ENCODE data around the gene TSPEAR. TPM values are rescaled to one million over a fixed set of nuclear protein-coding genes. Genes with fewer than 3 reads are reported as not detected.

Gene TSPEAR
- total RNA-seq, 1 experiment from 2014 or later: not detected

GRCh38 chr21:44654576-44655175, 56.7 kb downstream of the TSPEAR start, which contains the start of gene KRTAP12-4:
Gene KRTAP12-4 (minus strand): TSS chr21:44654659. CDS start chr21:44654614, 45 bp downstream.
- Mint-ChIP-seq H3K9me3 (ENCODE audit: low read depth, unreplicated experiment) (no peaks in the 10 kb centered on the region), H3K4me1 (ENCODE audit: low read depth, unreplicated experiment) (no peaks in the 10 kb centered on the region), H3K27me3 (ENCODE audit: unreplicated experiment) (peaks cover 89% of the 10 kb centered on the region), H3K27ac (ENCODE audit: unreplicated experiment) (no peak within 1 kb of the TSS), H3K4me3 (ENCODE audit: low read depth, unreplicated experiment) (no peak within 1 kb of the TSS), H3K36me3 (ENCODE audit: insufficient read depth, unreplicated experiment) (peaks cover 3% of the 10 kb centered on the region)
- TF ChIP-seq CTCF (IDR thresholded peaks at IDR 0.05; ENCODE audit: unreplicated experiment): no peak
- intact Hi-C loops (cut with micrococcal nuclease; ENCODE audit: unreplicated experiment): no loop called here
- no TSS peak for BruUV-seq (replicated peaks)
- CTCF ChIA-PET: no interaction called here
- no peak for DNase-seq

GRCh38 chr21:44653656-44654575, 57.5 kb downstream of the TSPEAR start:
- Mint-ChIP-seq H3K4me3 (ENCODE audit: low read depth, unreplicated experiment) (no peak overlapping the region), H3K4me1 (ENCODE audit: low read depth, unreplicated experiment) (no peaks in the 10 kb centered on the region), H3K27ac (ENCODE audit: unreplicated experiment) (no peak overlapping the region), H3K9me3 (ENCODE audit: low read depth, unreplicated experiment) (no peaks in the 10 kb centered on the region), H3K36me3 (ENCODE audit: insufficient read depth, unreplicated experiment) (peaks cover 3% of the 10 kb centered on the region), H3K27me3 (ENCODE audit: unreplicated experiment) (peaks cover 89% of the 10 kb centered on the region)
- no peak for DNase-seq
- BruUV-seq (replicated peaks): no TSS peak
- intact Hi-C loops (cut with micrococcal nuclease; ENCODE audit: unreplicated experiment): no loop called here
- no peak for TF ChIP-seq CTCF (IDR thresholded peaks at IDR 0.05; ENCODE audit: unreplicated experiment)
- CTCF ChIA-PET: no interaction called here

GRCh38 chr21:44653123-44653522, 58.2 kb downstream of the TSPEAR start:
- no peak overlapping the region for H3K27ac Mint-ChIP-seq (ENCODE audit: unreplicated experiment)
- no peak overlapping the region for H3K4me3 Mint-ChIP-seq (ENCODE audit: low read depth, unreplicated experiment)
- TF ChIP-seq CTCF (IDR thresholded peaks at IDR 0.05; ENCODE audit: unreplicated experiment): no peak
- no peaks in the 10 kb centered on the region for H3K4me1 Mint-ChIP-seq (ENCODE audit: low read depth, unreplicated experiment)
- no peaks in the 10 kb centered on the region for H3K9me3 Mint-ChIP-seq (ENCODE audit: low read depth, unreplicated experiment)
- BruUV-seq (replicated peaks): no TSS peak
- H3K27me3 Mint-ChIP-seq (ENCODE audit: unreplicated experiment): peaks cover 85% of the 10 kb centered on the region
- intact Hi-C loops (cut with micrococcal nuclease; ENCODE audit: unreplicated experiment): no loop called here
- DNase-seq: no peak
- CTCF ChIA-PET: no interaction called here
- H3K36me3 Mint-ChIP-seq (ENCODE audit: insufficient read depth, unreplicated experiment): peaks cover 3% of the 10 kb centered on the region

GRCh38 chr21:44650973-44651675, 60.2 kb downstream of the TSPEAR start:
- Mint-ChIP-seq H3K4me3 (ENCODE audit: low read depth, unreplicated experiment) (no peak overlapping the region), H3K9me3 (ENCODE audit: low read depth, unreplicated experiment) (no peaks in the 10 kb centered on the region), H3K27me3 (ENCODE audit: unreplicated experiment) (peaks cover 85% of the 10 kb centered on the region), H3K4me1 (ENCODE audit: low read depth, unreplicated experiment) (no peaks in the 10 kb centered on the region), H3K36me3 (ENCODE audit: insufficient read depth, unreplicated experiment) (peaks cover 7% of the 10 kb centered on the region), H3K27ac (ENCODE audit: unreplicated experiment) (no peak overlapping the region)
- TF ChIP-seq CTCF (IDR thresholded peaks at IDR 0.05; ENCODE audit: unreplicated experiment): no peak
- no peak for DNase-seq
- BruUV-seq (replicated peaks): no TSS peak
- CTCF ChIA-PET: no interaction called here
- intact Hi-C loops (cut with micrococcal nuclease; ENCODE audit: unreplicated experiment): no loop called here

Measured in Calu3 (cell line).